ENCODE data around the gene COL6A3.

COL6A3 gene

DNA sequence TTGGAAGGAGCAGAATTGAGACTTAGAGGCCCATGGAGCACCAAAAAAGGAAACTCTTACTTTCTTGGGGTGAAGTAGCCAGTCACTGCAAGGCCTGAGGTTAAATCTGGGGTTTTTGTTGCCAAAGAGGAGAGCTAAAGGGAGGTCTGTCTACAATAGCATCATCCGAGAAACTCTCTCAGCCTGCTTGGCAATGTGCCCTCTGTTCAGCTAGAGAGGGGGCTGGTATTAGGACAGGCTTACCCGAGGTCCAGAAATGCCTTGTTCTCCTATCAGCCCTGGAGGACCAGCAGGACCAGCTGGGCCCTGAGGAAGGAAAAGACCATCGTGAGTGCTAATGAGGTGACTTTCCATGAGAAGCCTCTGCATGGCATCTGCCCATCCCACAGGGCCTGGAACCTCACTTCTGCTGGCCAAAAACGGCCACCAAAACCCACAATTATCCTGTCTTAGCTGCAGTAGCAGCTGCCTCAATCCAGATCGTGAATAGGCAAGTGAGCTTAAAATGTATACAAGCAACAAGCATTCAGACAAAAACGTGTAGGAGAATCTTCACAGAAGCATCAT is 61.6 kb downstream of the COL6A3 start:
- Mint-ChIP-seq H3K9me3 (no peaks in the 10 kb centered on the region), H3K4me1 (ENCODE audit: low read depth in 2 of 2) (no peaks in the 10 kb centered on the region), H3K27me3 (peaks cover 0 to 48% of the 10 kb centered on the region in 2 donors), H3K27ac (no peak overlapping the region), H3K36me3 (ENCODE audit: insufficient read depth) (no peaks in the 10 kb centered on the region), H3K4me3 (no peak overlapping the region)
- ATAC-seq (replicated peaks), result no peak
- DNase-seq, result no peak

DNA sequence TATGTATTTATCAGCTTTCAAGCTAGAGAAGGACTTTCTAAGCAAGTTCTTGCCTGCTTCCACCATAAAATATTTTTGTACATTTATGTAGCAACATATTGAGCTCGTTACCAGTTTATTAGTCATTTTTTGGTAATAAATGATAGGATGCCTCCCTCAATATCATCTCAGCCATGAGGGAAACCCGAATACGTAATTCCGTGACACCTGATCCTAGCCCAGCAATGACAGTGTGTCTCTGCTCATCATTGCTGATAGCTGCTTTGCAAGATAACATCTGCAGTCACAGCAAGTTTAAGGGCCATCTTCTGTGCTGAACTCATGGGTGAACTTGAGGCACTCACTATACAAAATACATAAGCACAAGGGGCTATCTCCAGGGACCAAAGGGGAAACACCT is 62.2 kb downstream of the COL6A3 start:
- Mint-ChIP-seq H3K4me3 (no peak overlapping the region), H3K36me3 (ENCODE audit: insufficient read depth) (no peaks in the 10 kb centered on the region), H3K9me3 (no peaks in the 10 kb centered on the region), H3K4me1 (ENCODE audit: low read depth in 2 of 2) (no peaks in the 10 kb centered on the region), H3K27me3 (peaks cover 0 to 48% of the 10 kb centered on the region in 2 donors), H3K27ac (no peak overlapping the region)
- ATAC-seq (replicated peaks), result no peak
- DNase-seq, result no peak

DNA sequence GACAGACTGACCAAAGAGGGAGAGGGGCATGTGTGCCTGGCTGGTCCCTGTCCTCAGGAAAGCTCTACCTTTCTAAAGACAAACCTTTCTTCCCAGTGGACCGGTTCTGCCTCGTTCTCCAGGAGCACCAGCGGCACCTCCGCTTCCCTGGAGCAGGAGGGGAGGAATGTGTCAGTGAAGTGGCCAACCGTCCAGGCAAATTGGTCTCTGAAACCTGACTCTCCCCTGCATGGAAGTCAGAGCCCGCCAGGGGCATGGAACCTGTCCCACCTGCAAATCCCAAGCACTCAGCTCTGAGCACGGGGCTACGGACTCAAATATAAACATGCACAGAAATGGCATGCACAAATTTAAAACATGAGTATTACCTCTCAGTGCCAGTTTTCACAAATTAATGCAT is 62.9 kb downstream of the COL6A3 start:
- ATAC-seq (replicated peaks) (no peak), DNase-seq (no peak)
- Mint-ChIP-seq H3K36me3 (ENCODE audit: insufficient read depth) (no peaks in the 10 kb centered on the region), H3K9me3 (no peaks in the 10 kb centered on the region), H3K4me1 (ENCODE audit: low read depth in 2 of 2) (no peaks in the 10 kb centered on the region), H3K27me3 (peaks cover 0 to 48% of the 10 kb centered on the region in 2 donors), H3K27ac (no peak overlapping the region), H3K4me3 (no peak overlapping the region)

DNA sequence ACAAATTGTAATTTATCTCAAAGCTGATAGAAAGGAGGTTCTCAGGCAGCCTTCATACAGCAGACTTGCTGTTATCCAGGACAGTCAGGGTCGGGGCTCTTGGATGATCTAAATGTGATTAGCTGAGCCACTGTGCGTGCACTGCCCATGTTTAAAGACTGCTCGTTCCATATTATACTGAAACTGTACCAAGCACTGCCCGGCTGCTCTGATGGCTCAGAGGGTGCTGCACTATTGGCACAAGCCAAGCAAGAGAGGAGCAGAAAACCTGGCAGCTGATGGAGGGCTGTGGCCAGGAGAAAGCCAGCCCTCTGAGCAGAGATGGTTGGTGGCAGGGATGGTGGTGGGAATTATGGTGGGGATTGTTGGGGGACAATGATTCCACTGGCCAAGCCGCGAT is 63.4 kb downstream of the COL6A3 start:
- no peaks in the 10 kb centered on the region for H3K36me3 Mint-ChIP-seq (ENCODE audit: insufficient read depth)
- ATAC-seq (replicated peaks), result no peak
- no peaks in the 10 kb centered on the region for H3K9me3 Mint-ChIP-seq
- H3K4me3 Mint-ChIP-seq, result no peak overlapping the region
- H3K27me3 Mint-ChIP-seq, result peaks cover 0 to 45% of the 10 kb centered on the region in 2 donors
- DNase-seq, result no peak
- no peak overlapping the region for H3K27ac Mint-ChIP-seq
- H3K4me1 Mint-ChIP-seq (ENCODE audit: low read depth in 2 of 2), result no peaks in the 10 kb centered on the region

DNA sequence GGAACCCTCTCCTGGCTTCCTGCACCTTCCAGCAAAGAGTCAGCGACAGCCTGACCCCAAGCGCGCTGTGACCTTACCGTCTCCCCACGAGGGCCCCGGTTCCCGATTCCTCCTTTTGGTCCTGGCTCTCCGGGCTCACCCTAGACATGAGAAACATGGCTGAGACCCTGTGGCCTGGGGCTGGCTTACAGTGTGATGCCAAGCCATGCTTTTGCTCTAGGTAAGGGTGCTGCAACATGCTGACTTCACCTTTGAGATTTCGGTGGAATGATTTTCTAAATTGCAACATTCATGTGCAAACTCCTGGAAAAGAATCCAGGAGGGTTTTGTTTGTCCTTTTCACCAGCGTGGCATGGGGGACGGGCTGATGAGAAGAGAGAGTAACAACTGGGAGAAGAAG is 63.9 kb downstream of the COL6A3 start:
- Mint-ChIP-seq H3K27ac (no peak overlapping the region), H3K27me3 (peaks cover 0 to 40% of the 10 kb centered on the region in 2 donors), H3K36me3 (ENCODE audit: insufficient read depth) (no peaks in the 10 kb centered on the region), H3K4me3 (no peak overlapping the region), H3K9me3 (no peaks in the 10 kb centered on the region), H3K4me1 (ENCODE audit: low read depth in 2 of 2) (no peaks in the 10 kb centered on the region)
- no peak for ATAC-seq (replicated peaks)
- no peak for DNase-seq

DNA sequence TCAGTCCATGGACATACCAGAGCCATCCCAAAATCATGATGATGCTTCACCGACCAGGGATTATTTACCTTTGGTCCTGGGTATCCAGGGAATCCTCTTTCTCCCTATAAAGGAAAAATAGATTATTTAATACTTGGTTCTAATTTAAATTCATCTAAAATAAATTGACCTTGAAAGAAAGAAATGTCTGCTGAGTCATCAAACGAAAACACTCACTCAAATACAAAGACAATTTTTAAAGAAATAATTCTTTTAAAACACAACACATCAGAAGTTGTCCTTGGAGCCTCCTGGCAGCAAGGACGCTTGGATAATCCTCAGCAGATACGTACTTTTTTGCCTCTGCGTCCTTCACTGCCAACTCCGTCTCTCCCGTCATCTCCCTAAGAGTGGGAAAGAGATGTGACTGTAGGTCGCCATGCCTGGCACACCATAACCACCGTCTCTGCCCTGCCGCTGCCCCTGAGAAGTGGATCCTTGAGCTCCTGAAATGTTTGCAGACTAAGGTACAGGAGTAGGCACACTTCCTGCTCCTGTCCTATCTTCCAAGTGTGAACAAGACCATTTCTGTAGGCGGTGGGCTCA is 65.6 kb downstream of the COL6A3 start:
- Mint-ChIP-seq H3K4me1 (ENCODE audit: low read depth in 2 of 2) (no peaks in the 10 kb centered on the region), H3K27ac (no peak overlapping the region), H3K4me3 (no peak overlapping the region), H3K9me3 (no peaks in the 10 kb centered on the region), H3K27me3 (peaks cover 0 to 26% of the 10 kb centered on the region in 2 donors), H3K36me3 (ENCODE audit: insufficient read depth) (no peaks in the 10 kb centered on the region)
- ATAC-seq (replicated peaks) (no peak), DNase-seq (no peak)

DNA sequence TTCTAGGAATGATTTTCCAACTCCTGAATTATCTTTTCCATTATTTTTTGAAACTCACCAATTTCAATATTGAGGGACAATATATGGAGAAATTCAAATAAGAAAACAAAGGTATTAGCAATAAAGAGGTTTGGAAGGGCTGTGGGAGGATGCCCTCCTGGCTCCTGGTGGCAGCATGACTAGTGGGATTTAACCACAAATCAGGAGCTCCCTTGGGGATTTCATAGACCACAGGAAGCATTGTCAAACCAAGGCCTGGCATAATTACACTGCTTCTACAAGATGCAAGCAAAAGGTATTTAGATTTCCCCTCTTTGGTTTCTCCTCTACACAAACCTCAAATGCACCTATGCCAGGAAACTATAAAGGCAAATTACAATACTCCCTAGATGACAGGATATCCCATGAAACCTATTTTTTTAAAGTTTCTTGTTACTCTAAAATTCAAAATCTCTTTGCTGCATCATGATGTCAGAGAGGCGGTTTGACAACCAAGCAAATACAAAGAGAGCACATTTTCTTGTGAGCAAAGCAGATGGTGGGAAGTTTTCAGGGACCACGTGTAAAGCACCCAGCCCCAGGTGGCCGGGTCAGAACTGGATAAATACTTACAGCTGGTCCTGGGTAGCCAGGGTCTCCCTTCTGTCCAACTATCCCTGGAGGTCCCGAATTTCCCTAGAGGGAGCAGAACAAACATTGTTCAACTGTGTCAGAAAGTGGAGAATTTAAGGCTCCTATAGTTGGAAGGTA is 67.9 kb downstream of the COL6A3 start:
- ATAC-seq (replicated peaks) (no peak), DNase-seq (no peak)
- H3K9me3 Mint-ChIP-seq, result no peaks in the 10 kb centered on the region
- H3K4me1 Mint-ChIP-seq (ENCODE audit: low read depth in 2 of 2), result no peaks in the 10 kb centered on the region
- no peak overlapping the region for H3K27ac Mint-ChIP-seq
- H3K36me3 Mint-ChIP-seq (ENCODE audit: insufficient read depth), result no peaks in the 10 kb centered on the region
- peaks cover 0 to 18% of the 10 kb centered on the region in 2 donors for H3K27me3 Mint-ChIP-seq
- H3K4me3 Mint-ChIP-seq, result no peak overlapping the region

DNA sequence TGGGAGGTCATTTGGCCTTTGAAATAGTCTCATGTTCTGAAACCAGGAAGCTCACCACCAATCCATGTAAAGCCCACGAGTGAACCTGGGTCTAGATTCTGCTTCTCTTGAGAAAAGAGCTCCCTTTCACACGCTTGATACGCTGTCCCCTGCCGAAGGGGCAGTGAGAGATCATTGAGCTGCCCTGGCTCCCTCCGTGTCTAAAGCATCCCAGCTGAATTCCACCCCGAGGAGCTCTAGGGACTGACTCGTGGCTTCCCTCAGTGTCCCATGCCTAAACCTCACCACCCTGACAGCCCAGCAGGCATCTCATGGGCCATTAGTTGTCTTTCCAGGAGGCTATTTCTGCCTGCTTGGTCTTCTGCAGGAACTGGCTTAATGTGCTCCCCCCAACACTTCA is 68.6 kb downstream of the COL6A3 start:
- H3K36me3 Mint-ChIP-seq (ENCODE audit: insufficient read depth), result no peaks in the 10 kb centered on the region
- H3K27ac Mint-ChIP-seq, result no peak overlapping the region
- H3K4me3 Mint-ChIP-seq, result no peak overlapping the region

DNA sequence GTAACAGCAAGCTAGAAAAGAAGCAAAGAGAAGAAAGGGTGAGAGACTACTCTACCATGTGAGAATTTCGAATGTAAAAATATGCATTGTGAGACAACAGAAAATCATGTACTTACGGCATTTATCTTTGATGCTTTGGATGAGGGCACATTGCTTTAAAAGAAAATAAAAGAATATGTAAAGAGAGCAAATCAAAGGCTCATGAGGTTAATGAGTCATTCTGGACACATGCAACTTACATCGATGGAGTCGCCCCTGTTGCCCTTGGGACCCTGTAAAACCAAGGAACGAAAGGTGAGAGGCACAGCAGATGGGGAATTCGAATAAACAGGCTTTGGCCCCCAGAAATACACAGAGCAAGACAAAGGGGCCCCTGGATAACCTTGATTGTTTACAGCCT is 69.0 kb downstream of the COL6A3 start:
- peaks cover 0 to 9% of the 10 kb centered on the region in 2 donors for H3K27me3 Mint-ChIP-seq
- H3K27ac Mint-ChIP-seq, result no peak overlapping the region
- DNase-seq (no peak), ATAC-seq (replicated peaks) (no peak)
- no peaks in the 10 kb centered on the region for H3K4me1 Mint-ChIP-seq (ENCODE audit: low read depth in 2 of 2)
- H3K36me3 Mint-ChIP-seq (ENCODE audit: insufficient read depth), result no peaks in the 10 kb centered on the region
- no peaks in the 10 kb centered on the region for H3K9me3 Mint-ChIP-seq
- H3K4me3 Mint-ChIP-seq, result no peak overlapping the region

More for the DNA sequence above, 68.6 kb downstream of the COL6A3 start:
- no peak for ATAC-seq (replicated peaks)
- Mint-ChIP-seq H3K27me3 (peaks cover 0 to 11% of the 10 kb centered on the region in 2 donors), H3K9me3 (no peaks in the 10 kb centered on the region), H3K4me1 (ENCODE audit: low read depth in 2 of 2) (no peaks in the 10 kb centered on the region)
- DNase-seq, result no peak

DNA sequence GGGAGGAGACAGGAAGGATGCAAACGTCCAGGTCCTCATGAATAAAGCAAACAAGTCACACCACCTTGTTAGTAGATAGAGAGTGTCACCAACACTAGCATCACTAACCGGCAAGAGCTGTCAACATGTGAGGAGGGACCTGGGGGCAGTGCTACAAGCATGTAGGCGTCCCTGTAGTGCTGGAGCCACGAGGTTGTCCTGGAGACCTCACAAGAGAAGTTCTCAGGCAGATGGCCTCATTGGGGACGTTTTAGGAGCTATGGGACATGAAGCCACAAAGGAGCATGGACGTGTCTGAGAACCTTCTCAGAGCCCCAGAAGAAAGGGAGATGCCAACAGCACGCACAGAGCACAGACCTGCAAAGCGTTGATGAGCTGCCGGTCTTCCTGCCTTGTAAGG is 70.0 kb downstream of the COL6A3 start:
- Mint-ChIP-seq H3K27ac (no peak overlapping the region), H3K4me3 (no peak overlapping the region), H3K36me3 (ENCODE audit: insufficient read depth) (no peaks in the 10 kb centered on the region), H3K9me3 (no peaks in the 10 kb centered on the region), H3K27me3 (peaks cover 0 to 5% of the 10 kb centered on the region in 2 donors), H3K4me1 (ENCODE audit: low read depth in 2 of 2) (no peaks in the 10 kb centered on the region)
- ATAC-seq (replicated peaks), result no peak
- DNase-seq, result no peak

DNA sequence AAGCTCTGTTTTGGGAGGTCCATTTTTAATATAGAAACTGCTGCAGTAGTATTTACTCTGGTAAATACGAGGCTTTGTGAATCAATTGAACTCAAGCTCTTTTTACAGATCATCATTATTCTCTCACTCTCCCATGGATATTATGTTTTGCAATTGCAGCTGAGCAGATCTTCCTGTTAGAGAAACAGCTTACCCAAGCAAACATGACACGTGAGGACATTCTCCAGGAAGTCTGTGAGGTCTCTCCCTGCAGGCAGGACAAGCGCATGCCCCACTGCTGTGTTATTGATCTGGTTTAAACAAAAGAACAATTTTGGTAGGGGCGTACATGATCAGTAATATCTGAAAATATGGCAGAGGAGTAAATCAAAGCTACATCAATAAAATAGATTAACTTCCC is 72.1 kb downstream of the COL6A3 start:
- no peak for DNase-seq
- no peak overlapping the region for H3K4me3 Mint-ChIP-seq
- ATAC-seq (replicated peaks), result no peak
- no peaks in the 10 kb centered on the region for H3K27me3 Mint-ChIP-seq
- no peaks in the 10 kb centered on the region for H3K4me1 Mint-ChIP-seq (ENCODE audit: low read depth in 2 of 2)
- H3K36me3 Mint-ChIP-seq (ENCODE audit: insufficient read depth), result no peaks in the 10 kb centered on the region
- no peak overlapping the region for H3K27ac Mint-ChIP-seq
- no peaks in the 10 kb centered on the region for H3K9me3 Mint-ChIP-seq

DNA sequence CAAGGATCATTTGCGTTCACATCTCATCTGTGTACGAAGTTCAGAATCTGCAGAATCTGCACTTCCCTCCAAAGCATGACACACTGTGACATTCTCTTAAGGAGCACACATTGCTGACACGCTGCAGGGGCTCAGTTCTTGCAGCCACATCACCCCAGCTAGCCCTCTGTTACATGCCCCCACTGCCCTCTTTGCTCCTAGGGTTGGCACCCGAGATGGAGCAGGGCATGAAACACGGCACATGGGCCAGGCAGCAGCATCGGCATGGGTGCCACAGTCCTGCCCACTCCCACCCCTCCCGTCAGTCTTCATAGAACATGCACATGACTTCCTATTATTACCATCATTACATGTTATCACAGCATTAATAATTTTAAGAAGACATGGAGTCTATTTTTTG is 76.4 kb downstream of the COL6A3 start:
- Mint-ChIP-seq H3K4me3 (no peak overlapping the region), H3K27ac (no peak overlapping the region), H3K4me1 (ENCODE audit: low read depth in 2 of 2) (no peaks in the 10 kb centered on the region), H3K36me3 (ENCODE audit: insufficient read depth) (no peaks in the 10 kb centered on the region), H3K27me3 (peaks cover 0 to 9% of the 10 kb centered on the region in 2 donors), H3K9me3 (no peaks in the 10 kb centered on the region)
- no peak for DNase-seq
- ATAC-seq (replicated peaks), result no peak

DNA sequence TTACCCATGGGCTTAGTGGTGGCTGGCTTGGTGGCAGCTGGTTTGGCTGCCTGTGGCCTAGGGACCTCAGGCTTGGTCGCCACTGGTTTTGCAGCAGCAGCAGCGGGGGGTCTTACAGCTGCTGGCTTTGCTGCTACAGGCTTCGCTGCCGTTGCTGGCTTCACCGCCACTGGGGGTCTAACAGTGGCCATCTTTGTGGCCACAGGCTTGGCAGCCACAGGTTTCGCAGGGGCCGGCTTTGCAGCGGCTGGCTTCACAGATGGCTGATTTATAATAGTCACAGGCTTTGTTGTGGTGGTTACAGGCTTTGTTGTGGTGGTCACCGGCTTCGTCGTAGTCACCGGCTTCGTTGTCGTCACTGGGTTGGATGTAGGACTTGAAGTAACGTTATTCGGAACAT is 77.8 kb downstream of the COL6A3 start:
- Mint-ChIP-seq H3K27me3 (peaks cover 0 to 9% of the 10 kb centered on the region in 2 donors), H3K27ac (no peak overlapping the region), H3K4me3 (no peak overlapping the region), H3K4me1 (ENCODE audit: low read depth in 2 of 2) (no peaks in the 10 kb centered on the region), H3K36me3 (ENCODE audit: insufficient read depth) (no peaks in the 10 kb centered on the region), H3K9me3 (no peaks in the 10 kb centered on the region)
- ATAC-seq (replicated peaks), result no peak
- no peak for DNase-seq

DNA sequence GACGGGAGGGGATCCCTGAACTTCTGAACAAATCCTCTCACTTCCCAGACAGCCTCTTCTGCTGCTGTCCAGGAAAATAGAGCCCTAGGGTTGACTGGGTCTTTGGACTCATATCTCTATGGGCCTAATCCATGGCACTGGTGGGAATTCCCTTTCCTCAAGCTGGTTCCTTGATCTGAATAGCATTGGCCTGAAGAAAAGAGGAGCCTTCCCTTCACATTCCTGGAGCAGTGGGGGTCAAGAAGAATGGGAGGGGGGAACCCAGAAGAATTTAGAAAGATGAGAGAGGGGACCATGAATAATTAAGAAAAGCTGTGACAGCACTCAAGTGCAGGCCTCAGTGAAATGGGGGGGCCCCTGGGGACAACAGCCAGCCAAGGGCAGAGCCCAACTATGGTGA is 80.2 kb downstream of the COL6A3 start:
- H3K9me3 Mint-ChIP-seq, result no peaks in the 10 kb centered on the region
- H3K27me3 Mint-ChIP-seq, result peaks cover 0 to 9% of the 10 kb centered on the region in 2 donors
- no peak overlapping the region for H3K27ac Mint-ChIP-seq
- H3K4me3 Mint-ChIP-seq, result no peak overlapping the region
- ATAC-seq (replicated peaks), result no peak
- DNase-seq, result no peak
- no peaks in the 10 kb centered on the region for H3K36me3 Mint-ChIP-seq (ENCODE audit: insufficient read depth)
- H3K4me1 Mint-ChIP-seq (ENCODE audit: low read depth in 2 of 2), result no peaks in the 10 kb centered on the region
